ENCODE measurements around the gene RPRD1A. TPM values are rescaled to one million over a fixed set of nuclear protein-coding genes. Genes with fewer than 3 reads are reported as not detected.
"Not testable (repeated sequence)": the region's sequence is repeated elsewhere in the genome, so short reads cannot be mapped to it uniquely, and the experiment has no call there.

Gene RPRD1A
- total and polyA plus RNA-seq, 4 donors: 29.8 to 49.5 (median 37.6) TPM

DNA sequence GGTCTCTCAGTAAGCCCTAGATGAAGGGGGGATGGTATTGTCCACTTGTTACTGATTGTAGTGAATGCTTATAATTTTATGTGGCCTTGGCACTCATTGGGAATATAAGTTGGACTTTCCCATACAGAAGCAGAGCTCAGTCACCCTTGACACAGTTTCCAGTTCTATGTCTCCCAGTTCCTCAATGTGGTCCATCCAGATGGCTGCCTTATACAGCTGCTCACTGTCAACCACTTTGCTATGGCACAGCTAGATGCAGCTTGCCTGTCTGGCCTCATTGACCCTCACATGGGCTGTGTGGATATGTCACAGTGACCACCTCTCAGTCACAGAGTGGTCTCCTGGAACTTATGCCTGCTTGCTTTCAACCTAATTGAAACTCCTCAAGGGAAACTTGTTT, 40.1 kb upstream of the RPRD1A start:
- ATAC-seq (ENCODE audit: low FRiP score) (no peak), DNase-seq (no peak)
- H3K36me3 ChIP-seq (ENCODE audit: control insufficient read depth in 1 of 2, insufficient read depth in 2 of 2, low read length in 1 of 2): peaks cover 1 to 3% of the 10 kb centered on the region in 2 donors
- H3K4me1 ChIP-seq (ENCODE audit: control insufficient read depth in 1 of 2, insufficient read depth in 2 of 2, low read length in 2 of 2): no peaks in the 10 kb centered on the region
- H3K27ac ChIP-seq (ENCODE audit: low read depth in 1 of 2, low read length in 2 of 2): no peak overlapping the region
- H3K4me3 ChIP-seq (ENCODE audit: low read length in 2 of 2): no peak overlapping the region
- no peaks in the 10 kb centered on the region for H3K9me3 ChIP-seq (ENCODE audit: control insufficient read depth, low read length)
- H3K27me3 ChIP-seq (ENCODE audit: control insufficient read depth in 1 of 2, insufficient read depth in 2 of 2, low read length in 1 of 2): no peaks in the 10 kb centered on the region
- intact Hi-C loops (cut with DNase I): no loop called here

DNA sequence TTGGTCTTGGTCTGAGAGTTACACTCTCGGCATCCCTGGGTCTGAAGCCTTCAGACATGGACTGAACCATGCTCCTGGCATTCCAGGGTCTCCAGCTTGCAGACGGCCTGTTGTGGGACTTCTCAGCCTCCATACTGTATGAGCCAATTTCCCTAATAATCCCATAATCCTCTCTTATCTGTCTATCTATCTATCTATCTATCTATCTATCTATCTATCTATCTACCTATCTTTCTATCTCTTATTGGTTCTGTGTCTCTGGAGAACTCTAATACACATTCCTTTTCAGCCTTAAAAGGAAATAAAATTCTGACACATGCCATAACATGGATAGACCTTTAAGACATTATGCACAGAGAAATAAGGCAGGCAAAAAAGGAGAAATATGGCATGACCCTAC, 37.4 kb upstream of the RPRD1A start:
- H3K4me1 ChIP-seq (ENCODE audit: control insufficient read depth in 1 of 2, insufficient read depth in 2 of 2, low read length in 2 of 2): no peaks in the 10 kb centered on the region
- no peaks in the 10 kb centered on the region for H3K36me3 ChIP-seq (ENCODE audit: control insufficient read depth in 1 of 2, insufficient read depth in 2 of 2, low read length in 1 of 2)
- no peak overlapping the region for H3K4me3 ChIP-seq (ENCODE audit: low read length in 2 of 2)
- ATAC-seq (ENCODE audit: low FRiP score): no peak
- intact Hi-C loops (cut with DNase I): no loop called here
- no peak overlapping the region for H3K27ac ChIP-seq (ENCODE audit: low read depth in 1 of 2, low read length in 2 of 2)
- DNase-seq: no peak
- 88% methylated on average over 2 of the region's 2 CpGs for WGBS, 2 donors
- peaks cover 3% of the 10 kb centered on the region for H3K9me3 ChIP-seq (ENCODE audit: control insufficient read depth, low read length)
- H3K27me3 ChIP-seq (ENCODE audit: control insufficient read depth in 1 of 2, insufficient read depth in 2 of 2, low read length in 1 of 2): no peaks in the 10 kb centered on the region

- H3K27ac ChIP-seq (ENCODE audit: low read depth in 1 of 2, low read length in 2 of 2): no peak overlapping the region
- H3K9me3 ChIP-seq (ENCODE audit: control insufficient read depth, low read length): peaks cover 3% of the 10 kb centered on the region
- no peak overlapping the region for H3K4me3 ChIP-seq (ENCODE audit: low read length in 2 of 2)
- H3K27me3 ChIP-seq (ENCODE audit: control insufficient read depth in 1 of 2, insufficient read depth in 2 of 2, low read length in 1 of 2): no peaks in the 10 kb centered on the region
- ATAC-seq (ENCODE audit: low FRiP score): no peak
- intact Hi-C loops (cut with DNase I): no loop called here
- 91 to 93% methylated on average over 7 of the region's 7 CpGs for WGBS, 2 donors
- no peaks in the 10 kb centered on the region for H3K4me1 ChIP-seq (ENCODE audit: control insufficient read depth in 1 of 2, insufficient read depth in 2 of 2, low read length in 2 of 2)
- DNase-seq: no peak
- no peaks in the 10 kb centered on the region for H3K36me3 ChIP-seq (ENCODE audit: control insufficient read depth in 1 of 2, insufficient read depth in 2 of 2, low read length in 1 of 2)
These were observed 34.6 kb upstream of the RPRD1A start for GRCh38 chr18:36101943-36102342.

GRCh38 chr18:36099311-36099710, 32.0 kb upstream of the RPRD1A start:
- ATAC-seq (ENCODE audit: low FRiP score): no peak
- no peak for DNase-seq
- no peak overlapping the region for H3K27ac ChIP-seq (ENCODE audit: low read depth in 1 of 2, low read length in 2 of 2)
- no peak overlapping the region for H3K4me3 ChIP-seq (ENCODE audit: low read length in 2 of 2)
- H3K4me1 ChIP-seq (ENCODE audit: control insufficient read depth in 1 of 2, insufficient read depth in 2 of 2, low read length in 2 of 2): no peaks in the 10 kb centered on the region
- H3K9me3 ChIP-seq (ENCODE audit: control insufficient read depth, low read length): peaks cover 3% of the 10 kb centered on the region
- no peaks in the 10 kb centered on the region for H3K27me3 ChIP-seq (ENCODE audit: control insufficient read depth in 1 of 2, insufficient read depth in 2 of 2, low read length in 1 of 2)
- H3K36me3 ChIP-seq (ENCODE audit: control insufficient read depth in 1 of 2, insufficient read depth in 2 of 2, low read length in 1 of 2): no peaks in the 10 kb centered on the region
- intact Hi-C loops (cut with DNase I): loop anchor here in 1 of 2 donors (5.0 kb wide), 2 partner anchors 183 to 473 kb away; no protein-coding TSS in a partner anchor

DNA sequence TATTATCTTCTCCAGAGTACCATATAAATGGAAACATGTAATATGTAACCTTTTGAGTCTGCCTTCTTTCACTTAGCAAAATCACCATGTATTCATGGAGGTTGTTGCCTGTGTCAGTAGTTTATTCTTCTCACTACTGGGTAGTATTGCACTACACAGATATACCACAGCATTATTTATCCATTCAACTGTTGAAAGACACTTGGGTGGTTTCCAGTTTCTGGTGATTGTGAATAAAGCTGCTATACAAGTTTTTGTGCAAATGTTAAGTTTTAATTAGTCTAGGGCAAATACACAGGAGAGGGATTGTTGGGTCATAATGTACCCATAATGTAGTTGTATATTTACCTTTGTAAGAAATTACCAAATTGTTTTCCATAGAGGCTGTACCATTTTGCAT, 29.6 kb upstream of the RPRD1A start:
- ATAC-seq (ENCODE audit: low FRiP score) (no peak), DNase-seq (no peak)
- intact Hi-C loops (cut with DNase I): loop anchor here (2.0 to 5.0 kb wide), 3 partner anchors 185 to 475 kb away; no protein-coding TSS in a partner anchor

GRCh38 chr18:36095936-36096519, 28.7 kb upstream of the RPRD1A start:
- H3K27me3 ChIP-seq (ENCODE audit: control insufficient read depth in 1 of 2, insufficient read depth in 2 of 2, low read length in 1 of 2): no peaks in the 10 kb centered on the region
- H3K9me3 ChIP-seq (ENCODE audit: control insufficient read depth, low read length): no peaks in the 10 kb centered on the region
- intact Hi-C loops (cut with DNase I): loop anchor here (2.0 to 5.0 kb wide), 3 partner anchors 186 to 476 kb away; no protein-coding TSS in a partner anchor
- H3K4me1 ChIP-seq (ENCODE audit: control insufficient read depth in 1 of 2, insufficient read depth in 2 of 2, low read length in 2 of 2): no peaks in the 10 kb centered on the region
- WGBS, 2 donors: 21 to 27% methylated on average over 1 of the region's 1 CpG
- no peaks in the 10 kb centered on the region for H3K36me3 ChIP-seq (ENCODE audit: control insufficient read depth in 1 of 2, insufficient read depth in 2 of 2, low read length in 1 of 2)
- no peak for DNase-seq
- no peak for ATAC-seq (ENCODE audit: low FRiP score)
- no peak overlapping the region for H3K4me3 ChIP-seq (ENCODE audit: low read length in 2 of 2)
- no peak overlapping the region for H3K27ac ChIP-seq (ENCODE audit: low read depth in 1 of 2, low read length in 2 of 2)

More for the DNA sequence above, 29.6 kb upstream of the RPRD1A start:
- H3K36me3 ChIP-seq (ENCODE audit: control insufficient read depth in 1 of 2, insufficient read depth in 2 of 2, low read length in 1 of 2): no peaks in the 10 kb centered on the region
- H3K27me3 ChIP-seq (ENCODE audit: control insufficient read depth in 1 of 2, insufficient read depth in 2 of 2, low read length in 1 of 2): no peaks in the 10 kb centered on the region
- no peak overlapping the region for H3K4me3 ChIP-seq (ENCODE audit: low read length in 2 of 2)
- no peaks in the 10 kb centered on the region for H3K4me1 ChIP-seq (ENCODE audit: control insufficient read depth in 1 of 2, insufficient read depth in 2 of 2, low read length in 2 of 2)
- peaks cover 3% of the 10 kb centered on the region for H3K9me3 ChIP-seq (ENCODE audit: control insufficient read depth, low read length)
- H3K27ac ChIP-seq (ENCODE audit: low read depth in 1 of 2, low read length in 2 of 2): no peak overlapping the region

GRCh38 chr18:36094431-36094830, 27.1 kb upstream of the RPRD1A start:
- Histone ChIP-seq H3K9me3 (ENCODE audit: control insufficient read depth, low read length) (no peaks in the 10 kb centered on the region), H3K27ac (ENCODE audit: low read depth in 1 of 2, low read length in 2 of 2) (no peak overlapping the region), H3K27me3 (ENCODE audit: control insufficient read depth in 1 of 2, insufficient read depth in 2 of 2, low read length in 1 of 2) (no peaks in the 10 kb centered on the region), H3K36me3 (ENCODE audit: control insufficient read depth in 1 of 2, insufficient read depth in 2 of 2, low read length in 1 of 2) (no peaks in the 10 kb centered on the region), H3K4me3 (ENCODE audit: low read length in 2 of 2) (no peak overlapping the region), H3K4me1 (ENCODE audit: control insufficient read depth in 1 of 2, insufficient read depth in 2 of 2, low read length in 2 of 2) (no peaks in the 10 kb centered on the region)
- no peak for ATAC-seq (ENCODE audit: low FRiP score)
- 74 to 81% methylated on average over 3 of the region's 3 CpGs for WGBS, 2 donors
- intact Hi-C loops (cut with DNase I): no loop called here
- no peak for DNase-seq

DNA sequence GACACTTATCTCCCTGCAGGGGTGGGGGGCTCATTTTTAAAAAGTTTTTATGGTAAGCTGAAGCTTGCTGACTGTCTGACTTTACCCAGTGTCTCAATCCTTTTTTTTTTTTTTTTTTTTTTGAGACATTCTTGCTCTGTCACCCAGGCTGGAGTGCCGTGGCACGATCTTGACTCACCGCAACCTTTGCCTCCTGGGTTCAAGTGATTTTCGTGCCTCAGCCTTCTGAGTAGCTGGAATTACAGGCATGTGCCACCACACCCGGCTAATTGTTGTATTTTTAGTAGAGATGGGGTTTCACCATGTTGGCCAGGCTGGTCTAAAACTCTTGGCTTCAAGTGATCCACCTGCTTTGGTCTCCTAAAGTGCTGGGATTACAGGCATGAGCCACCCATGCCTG, 24.8 kb upstream of the RPRD1A start:
- H3K4me1 ChIP-seq (ENCODE audit: control insufficient read depth in 1 of 2, insufficient read depth in 2 of 2, low read length in 2 of 2); H3K27me3 ChIP-seq (ENCODE audit: control insufficient read depth in 1 of 2, insufficient read depth in 2 of 2, low read length in 1 of 2); H3K9me3 ChIP-seq (ENCODE audit: control insufficient read depth, low read length); H3K4me3 ChIP-seq (ENCODE audit: low read length in 2 of 2); H3K27ac ChIP-seq (ENCODE audit: low read depth in 1 of 2, low read length in 2 of 2); H3K36me3 ChIP-seq (ENCODE audit: control insufficient read depth in 1 of 2, insufficient read depth in 2 of 2, low read length in 1 of 2); DNase-seq; intact Hi-C loops (cut with DNase I); ATAC-seq (ENCODE audit: low FRiP score): not testable (repeated sequence)
- WGBS, 2 donors: 67 to 75% methylated on average over 5 of the region's 5 CpGs

- DNase-seq: no peak
- no peaks in the 10 kb centered on the region for H3K9me3 ChIP-seq (ENCODE audit: control insufficient read depth, low read length)
- no peaks in the 10 kb centered on the region for H3K27me3 ChIP-seq (ENCODE audit: control insufficient read depth in 1 of 2, insufficient read depth in 2 of 2, low read length in 1 of 2)
- H3K36me3 ChIP-seq (ENCODE audit: control insufficient read depth in 1 of 2, insufficient read depth in 2 of 2, low read length in 1 of 2): no peaks in the 10 kb centered on the region
- H3K4me3 ChIP-seq (ENCODE audit: low read length in 2 of 2): no peak overlapping the region
- intact Hi-C loops (cut with DNase I): no loop called here
- no peak overlapping the region for H3K27ac ChIP-seq (ENCODE audit: low read depth in 1 of 2, low read length in 2 of 2)
- H3K4me1 ChIP-seq (ENCODE audit: control insufficient read depth in 1 of 2, insufficient read depth in 2 of 2, low read length in 2 of 2): no peaks in the 10 kb centered on the region
- no peak for ATAC-seq (ENCODE audit: low FRiP score)
- 70 to 71% methylated on average over 6 of the region's 6 CpGs for WGBS, 2 donors
These were observed 21.6 kb upstream of the RPRD1A start for GRCh38 chr18:36089001-36089400.

Measured in aorta (tissue), 5 donors.